Mesodermal cell (in vitro differentiated cells): ENCODE data around the gene TMEM43.

Source experiments
- H3K27ac ChIP-seq: 2 replicates; pipeline ENCODE4 v1.7.0; 2013; ENCODE audit warnings: mild to moderate bottlenecking, low read depth, low read length, moderate library complexity; ENCODE audit not compliant: severe bottlenecking
- H3K36me3 ChIP-seq: 2 replicates; pipeline ENCODE4 v1.7.1; 2013; ENCODE audit warnings: mild to moderate bottlenecking, low read length, moderate library complexity; ENCODE audit not compliant: control insufficient read depth, insufficient read depth
- H3K4me1 ChIP-seq: one replicate; pipeline ENCODE4 v1.7.1; 2013; ENCODE audit warnings: mild to moderate bottlenecking, low read length; ENCODE audit not compliant: insufficient read depth, control insufficient read depth, poor library complexity, severe bottlenecking
- H3K4me3 ChIP-seq: 2 replicates; pipeline ENCODE4 v1.7.0; 2013; ENCODE audit warnings: low read length, control low read depth, mild to moderate bottlenecking; ENCODE audit not compliant: insufficient read depth, poor library complexity, severe bottlenecking; ENCODE audit errors: extremely low read depth
- H3K9me3 ChIP-seq: 2 replicates; pipeline ENCODE4 v1.7.1; 2013; ENCODE audit warnings: mild to moderate bottlenecking, low read length, moderate library complexity; ENCODE audit not compliant: control insufficient read depth
- WGBS, 2 experiments: methylation state at CpG; one replicate each; pipeline ENCODE4 v1.1.5; 2013; ENCODE audit warnings: missing lambda C conversion rate in 2 of 2; ENCODE audit not compliant: insufficient coverage in 2 of 2; 5-methylcytosine and 5-hydroxymethylcytosine counted together

TMEM43 gene

GRCh38 chr3:14130707-14131106 lies 5.9 kb downstream of the TMEM43 start:
- Histone ChIP-seq H3K36me3 (peaks cover 96% of the 10 kb centered on the region), H3K4me3 (no peak overlapping the region)
- 97% methylated on average over 9 to 12 of the region's 12 CpGs for WGBS, 2 experiments

GRCh38 chr3:14131134-14131533 lies 6.3 kb downstream of the TMEM43 start:
- Histone ChIP-seq H3K9me3 (no peaks in the 10 kb centered on the region), H3K27ac (no peak overlapping the region), H3K36me3 (peaks cover 100% of the 10 kb centered on the region), H3K4me1 (peaks cover 14% of the 10 kb centered on the region), H3K4me3 (no peak overlapping the region)
- WGBS, 2 experiments = 91 to 97% methylated on average over 4 to 5 of the region's 5 CpGs

More at GRCh38 chr3:14130707-14131106, 5.9 kb downstream of the TMEM43 start:
- no peak overlapping the region for H3K27ac ChIP-seq
- H3K4me1 ChIP-seq = peaks cover 16% of the 10 kb centered on the region
- H3K9me3 ChIP-seq = no peaks in the 10 kb centered on the region

GRCh38 chr3:14132120-14132519 lies 7.3 kb downstream of the TMEM43 start:
- peaks cover 98% of the 10 kb centered on the region for H3K36me3 ChIP-seq

GRCh38 chr3:14132689-14133088 lies 7.8 kb downstream of the TMEM43 start:
- Histone ChIP-seq H3K4me1 (no peaks in the 10 kb centered on the region), H3K36me3 (peaks cover 98% of the 10 kb centered on the region), H3K4me3 (no peak overlapping the region), H3K9me3 (no peaks in the 10 kb centered on the region), H3K27ac (no peak overlapping the region)
- 78 to 87% methylated on average over 6 of the region's 6 CpGs for WGBS, 2 experiments

More at GRCh38 chr3:14132120-14132519, 7.3 kb downstream of the TMEM43 start:
- Histone ChIP-seq H3K4me1 (peaks cover 5% of the 10 kb centered on the region), H3K27ac (no peak overlapping the region), H3K4me3 (no peak overlapping the region), H3K9me3 (no peaks in the 10 kb centered on the region)
- WGBS, 2 experiments = 93 to 97% methylated on average over 8 of the region's 8 CpGs

GRCh38 chr3:14133188-14133800 lies 8.4 kb downstream of the TMEM43 start:
- H3K36me3 ChIP-seq = peaks cover 98% of the 10 kb centered on the region
- 95 to 100% methylated on average over 8 to 9 of the region's 10 CpGs for WGBS, 2 experiments
- H3K27ac ChIP-seq = no peak overlapping the region
- H3K4me1 ChIP-seq = no peaks in the 10 kb centered on the region
- H3K9me3 ChIP-seq = no peaks in the 10 kb centered on the region
- no peak overlapping the region for H3K4me3 ChIP-seq

GRCh38 chr3:14133876-14134275 lies 9.0 kb downstream of the TMEM43 start:
- H3K4me3 ChIP-seq = no peak overlapping the region
- 96 to 98% methylated on average over 3 to 4 of the region's 5 CpGs for WGBS, 2 experiments
- H3K4me1 ChIP-seq = no peaks in the 10 kb centered on the region
- H3K36me3 ChIP-seq = peaks cover 97% of the 10 kb centered on the region
- H3K9me3 ChIP-seq = no peaks in the 10 kb centered on the region
- no peak overlapping the region for H3K27ac ChIP-seq

GRCh38 chr3:14134291-14134690 lies 9.4 kb downstream of the TMEM43 start:
- 97 to 100% methylated on average over 6 of the region's 6 CpGs for WGBS, 2 experiments
- no peak overlapping the region for H3K4me3 ChIP-seq
- H3K4me1 ChIP-seq = no peaks in the 10 kb centered on the region
- H3K27ac ChIP-seq = no peak overlapping the region
- peaks cover 97% of the 10 kb centered on the region for H3K36me3 ChIP-seq
- no peaks in the 10 kb centered on the region for H3K9me3 ChIP-seq

- peaks cover 97% of the 10 kb centered on the region for H3K36me3 ChIP-seq
- H3K27ac ChIP-seq = no peak overlapping the region
- H3K9me3 ChIP-seq = no peaks in the 10 kb centered on the region
- no peaks in the 10 kb centered on the region for H3K4me1 ChIP-seq
- 91 to 97% methylated on average over 8 to 9 of the region's 11 CpGs for WGBS, 2 experiments
- no peak overlapping the region for H3K4me3 ChIP-seq
Measured at GRCh38 chr3:14135581-14135980, 10.7 kb downstream of the TMEM43 start.

- no peak overlapping the region for H3K4me3 ChIP-seq
- no peak overlapping the region for H3K27ac ChIP-seq
- H3K9me3 ChIP-seq = no peaks in the 10 kb centered on the region
- peaks cover 13% of the 10 kb centered on the region for H3K4me1 ChIP-seq
- peaks cover 97% of the 10 kb centered on the region for H3K36me3 ChIP-seq
- 96 to 100% methylated on average over 2 to 3 of the region's 3 CpGs for WGBS, 2 experiments
Measured at GRCh38 chr3:14137004-14137403, 12.2 kb downstream of the TMEM43 start.

- WGBS, 2 experiments = 86 to 88% methylated on average over 1 of the region's 3 CpGs
- H3K27ac ChIP-seq = no peak overlapping the region
- H3K4me3 ChIP-seq = no peak overlapping the region
- H3K36me3 ChIP-seq = peaks cover 96% of the 10 kb centered on the region
- H3K4me1 ChIP-seq = peaks cover 18% of the 10 kb centered on the region
- no peaks in the 10 kb centered on the region for H3K9me3 ChIP-seq
Measured at GRCh38 chr3:14137445-14137844, 12.6 kb downstream of the TMEM43 start.

GRCh38 chr3:14138109-14138877 lies 13.4 kb downstream of the TMEM43 start:
- peaks cover 92% of the 10 kb centered on the region for H3K36me3 ChIP-seq
- no peaks in the 10 kb centered on the region for H3K9me3 ChIP-seq
- H3K4me1 ChIP-seq = peaks cover 26% of the 10 kb centered on the region
- no peak overlapping the region for H3K4me3 ChIP-seq
- H3K27ac ChIP-seq = no peak overlapping the region
- WGBS, 2 experiments = 93 to 96% methylated on average over 14 to 15 of the region's 16 CpGs
